Measurements from ENCODE around the gene SEMG1. TPM values are rescaled to one million over a fixed set of nuclear protein-coding genes. Genes with fewer than 3 reads are reported as not detected.

SEMG1 gene, protein sequence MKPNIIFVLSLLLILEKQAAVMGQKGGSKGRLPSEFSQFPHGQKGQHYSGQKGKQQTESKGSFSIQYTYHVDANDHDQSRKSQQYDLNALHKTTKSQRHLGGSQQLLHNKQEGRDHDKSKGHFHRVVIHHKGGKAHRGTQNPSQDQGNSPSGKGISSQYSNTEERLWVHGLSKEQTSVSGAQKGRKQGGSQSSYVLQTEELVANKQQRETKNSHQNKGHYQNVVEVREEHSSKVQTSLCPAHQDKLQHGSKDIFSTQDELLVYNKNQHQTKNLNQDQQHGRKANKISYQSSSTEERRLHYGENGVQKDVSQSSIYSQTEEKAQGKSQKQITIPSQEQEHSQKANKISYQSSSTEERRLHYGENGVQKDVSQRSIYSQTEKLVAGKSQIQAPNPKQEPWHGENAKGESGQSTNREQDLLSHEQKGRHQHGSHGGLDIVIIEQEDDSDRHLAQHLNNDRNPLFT
- not detected for total RNA-seq
- long read RNA-seq = 0 reads

DNA sequence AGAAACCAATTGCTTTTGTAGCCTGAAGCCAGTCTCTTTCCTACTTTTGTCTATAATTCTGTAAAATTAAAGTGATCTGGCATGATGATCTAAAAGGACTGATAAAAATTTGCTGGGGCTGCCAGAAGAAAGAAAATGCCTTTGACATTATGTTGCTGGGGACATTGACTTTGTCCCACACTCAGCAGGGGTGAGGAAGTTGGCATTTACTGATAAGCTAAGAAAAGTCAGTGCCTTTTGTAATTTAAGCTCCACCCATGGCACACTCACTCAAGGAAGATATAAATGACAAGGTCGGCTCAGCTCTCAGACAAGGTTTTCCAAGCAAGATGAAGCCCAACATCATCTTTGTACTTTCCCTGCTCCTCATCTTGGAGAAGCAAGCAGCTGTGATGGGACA, at the start of gene SEMG1:
Gene SEMG1, plus strand, starts transcription at position 309 of the 400 bp plus-strand sequence. Its CDS starts 21 bp downstream, at position 330.
- H3K4me3 ChIP-seq = no peak within 1 kb of the TSS
- no peaks in the 10 kb centered on the region for H3K4me1 ChIP-seq
- ATAC-seq (no peak), DNase-seq (no peak)
- no peaks in the 10 kb centered on the region for H3K9me3 ChIP-seq
- no peaks in the 10 kb centered on the region for H3K27me3 ChIP-seq (ENCODE audit: low read depth)
- no peak within 1 kb of the TSS for H3K27ac ChIP-seq
- intact Hi-C loops (cut with DNase I) = no loop called here
- H3K36me3 ChIP-seq = no peaks in the 10 kb centered on the region
- TF ChIP-seq, protein P1, sequence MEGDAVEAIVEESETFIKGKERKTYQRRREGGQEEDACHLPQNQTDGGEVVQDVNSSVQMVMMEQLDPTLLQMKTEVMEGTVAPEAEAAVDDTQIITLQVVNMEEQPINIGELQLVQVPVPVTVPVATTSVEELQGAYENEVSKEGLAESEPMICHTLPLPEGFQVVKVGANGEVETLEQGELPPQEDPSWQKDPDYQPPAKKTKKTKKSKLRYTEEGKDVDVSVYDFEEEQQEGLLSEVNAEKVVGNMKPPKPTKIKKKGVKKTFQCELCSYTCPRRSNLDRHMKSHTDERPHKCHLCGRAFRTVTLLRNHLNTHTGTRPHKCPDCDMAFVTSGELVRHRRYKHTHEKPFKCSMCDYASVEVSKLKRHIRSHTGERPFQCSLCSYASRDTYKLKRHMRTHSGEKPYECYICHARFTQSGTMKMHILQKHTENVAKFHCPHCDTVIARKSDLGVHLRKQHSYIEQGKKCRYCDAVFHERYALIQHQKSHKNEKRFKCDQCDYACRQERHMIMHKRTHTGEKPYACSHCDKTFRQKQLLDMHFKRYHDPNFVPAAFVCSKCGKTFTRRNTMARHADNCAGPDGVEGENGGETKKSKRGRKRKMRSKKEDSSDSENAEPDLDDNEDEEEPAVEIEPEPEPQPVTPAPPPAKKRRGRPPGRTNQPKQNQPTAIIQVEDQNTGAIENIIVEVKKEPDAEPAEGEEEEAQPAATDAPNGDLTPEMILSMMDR (IDR thresholded peaks at IDR 0.05) = no peak

DNA sequence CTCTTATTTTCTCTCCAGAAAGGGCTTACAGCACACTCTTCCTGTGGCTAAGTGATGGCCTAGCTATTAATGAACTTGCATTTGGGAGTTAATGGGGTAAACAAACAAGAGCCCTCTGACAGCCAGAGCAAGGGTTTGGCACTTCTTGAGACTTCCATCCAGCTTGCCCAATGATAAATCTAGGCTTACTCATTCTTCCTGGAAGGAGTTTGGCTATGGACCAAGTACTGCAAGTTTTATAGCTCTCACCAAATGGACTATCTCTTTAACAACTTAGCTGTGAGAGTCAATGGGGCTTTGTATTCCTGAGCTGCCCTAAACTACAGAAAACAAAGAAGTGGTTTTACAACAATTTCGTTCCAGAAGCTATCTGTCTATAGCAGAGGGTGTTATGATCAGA, 48.9 kb upstream of the SEMG1 start:
- no peak for DNase-seq
- H3K4me1 ChIP-seq = no peaks in the 10 kb centered on the region
- intact Hi-C loops (cut with DNase I) = no loop called here
- peaks cover 19% of the 10 kb centered on the region for H3K9me3 ChIP-seq
- TF ChIP-seq, protein P1 (IDR thresholded peaks at IDR 0.05) = no peak
- peak in 1 of 2 donors; percentile 11 for ATAC-seq
- H3K4me3 ChIP-seq = no peak overlapping the region
- no peaks in the 10 kb centered on the region for H3K27me3 ChIP-seq (ENCODE audit: low read depth)
- no peak overlapping the region for H3K27ac ChIP-seq
- no peaks in the 10 kb centered on the region for H3K36me3 ChIP-seq

- intact Hi-C loops (cut with DNase I) = no loop called here
- no peak overlapping the region for H3K27ac ChIP-seq
- TF ChIP-seq, protein P1 (IDR thresholded peaks at IDR 0.05) = no peak
- DNase-seq (no peak), ATAC-seq (no peak)
- H3K36me3 ChIP-seq = no peaks in the 10 kb centered on the region
- no peak overlapping the region for H3K4me3 ChIP-seq
- no peaks in the 10 kb centered on the region for H3K27me3 ChIP-seq (ENCODE audit: low read depth)
- peaks cover 19% of the 10 kb centered on the region for H3K9me3 ChIP-seq
- H3K4me1 ChIP-seq = no peaks in the 10 kb centered on the region
These were observed 43.6 kb upstream of the SEMG1 start for GRCh38 chr20:45163083-45163803.

GRCh38 chr20:45164906-45165305, 41.9 kb upstream of the SEMG1 start:
- TF ChIP-seq, protein P1 (IDR thresholded peaks at IDR 0.05) = no peak
- H3K27me3 ChIP-seq (ENCODE audit: low read depth) = no peaks in the 10 kb centered on the region
- DNase-seq (no peak), ATAC-seq (no peak)
- H3K36me3 ChIP-seq = no peaks in the 10 kb centered on the region
- H3K4me3 ChIP-seq = no peak overlapping the region
- intact Hi-C loops (cut with DNase I) = no loop called here
- no peak overlapping the region for H3K27ac ChIP-seq
- no peaks in the 10 kb centered on the region for H3K4me1 ChIP-seq
- H3K9me3 ChIP-seq = peaks cover 10% of the 10 kb centered on the region

GRCh38 chr20:45173522-45173921, 33.3 kb upstream of the SEMG1 start:
- Histone ChIP-seq H3K27ac (no peak overlapping the region), H3K27me3 (ENCODE audit: low read depth) (peaks cover 16% of the 10 kb centered on the region), H3K9me3 (peaks cover 6% of the 10 kb centered on the region), H3K36me3 (no peaks in the 10 kb centered on the region), H3K4me3 (no peak overlapping the region), H3K4me1 (no peaks in the 10 kb centered on the region)
- ATAC-seq (no peak), DNase-seq (no peak)
- TF ChIP-seq, protein P1 (IDR thresholded peaks at IDR 0.05) = no peak
- intact Hi-C loops (cut with DNase I) = no loop called here

Data from lower lobe of right lung (tissue), 2 donors.